SU-DHL-6 (cell line): ENCODE measurements around the gene LDHA.

ENCODE experiments used
- H2AFZ ChIP-seq: fragments of 200-600 bp; sonication (generic); 2 replicates; pipeline ENCODE4 v1.6.1; 2014; ENCODE audit warnings: low read depth, mild to moderate bottlenecking, moderate library complexity, mixed read lengths, antibody characterized with exemption, low read length; ENCODE audit not compliant: severe bottlenecking
- H3F3A ChIP-seq: fragments of 200-600 bp; shearing (Covaris generic); 2 replicates; pipeline ENCODE4 v1.6.0; 2016; ENCODE audit warnings: antibody characterized with exemption, mild to moderate bottlenecking; ENCODE audit not compliant: insufficient read depth
- H3K27ac ChIP-seq: fragments of 200-600 bp; sonication (generic); 2 replicates; pipeline ENCODE4 v1.5.1; 2016; ENCODE audit warnings: low read depth, mild to moderate bottlenecking, low read length, moderate library complexity, mixed read lengths
- H3K27me3 ChIP-seq: fragments of 200-600 bp; sonication (generic), shearing (Covaris generic); 2 replicates; pipeline ENCODE4 v1.6.0; 2014; ENCODE audit warnings: mild to moderate bottlenecking, low read length
- H3K36me3 ChIP-seq: fragments of 200-600 bp; sonication (generic); 2 replicates; pipeline ENCODE4 v1.6.1; 2014; ENCODE audit warnings: mild to moderate bottlenecking, low read length, mixed read lengths
- H3K4me2 ChIP-seq: fragments of 300-600, 200-600 bp; shearing (Covaris generic), sonication (generic); 2 replicates; pipeline ENCODE4 v1.6.0; 2014; ENCODE audit warnings: low read length, low read depth, mild to moderate bottlenecking; ENCODE audit not compliant: poor library complexity, severe bottlenecking
- H3K4me3 ChIP-seq: fragments of 200-600 bp; sonication (generic); 2 replicates; pipeline ENCODE4 v1.5.1; 2014; ENCODE audit warnings: antibody characterized with exemption, low read length, mild to moderate bottlenecking, mixed read lengths; ENCODE audit not compliant: insufficient read depth, poor library complexity, severe bottlenecking
- H3K79me2 ChIP-seq: fragments of 200-600 bp; sonication (generic); 2 replicates; pipeline ENCODE4 v1.6.1; 2014; ENCODE audit warnings: mild to moderate bottlenecking, low read length, moderate library complexity; ENCODE audit not compliant: insufficient read depth
- H3K9ac ChIP-seq: fragments of 200-600 bp; sonication (generic); 2 replicates; pipeline ENCODE4 v1.7.0; 2014; ENCODE audit warnings: mild to moderate bottlenecking, low read length
- H3K9me2 ChIP-seq: fragments of 200-600 bp; sonication (generic); replicated peaks from 2 replicates; pipeline ENCODE4 v1.6.1; 2014; ENCODE audit warnings: low read length; ENCODE audit not compliant: insufficient read depth
- H3K9me3 ChIP-seq: fragments of 200-600 bp; sonication (generic); 2 replicates; pipeline ENCODE4 v1.6.1; 2014; ENCODE audit warnings: low read length, mixed read lengths; ENCODE audit not compliant: insufficient read depth
- H4K20me1 ChIP-seq: fragments of 200-600 bp; sonication (generic); 2 replicates; pipeline ENCODE4 v1.6.1; 2014; ENCODE audit warnings: low read depth, mild to moderate bottlenecking, antibody characterized with exemption, low read length, moderate library complexity, mixed read lengths
- EZH2phosphoT487 ChIP-seq: fragments of 200-600 bp; sonication (generic), shearing (Covaris generic); conservative IDR thresholded peaks from 2 replicates; pipeline ENCODE4 v1.6.1; 2018; ENCODE audit warnings: mild to moderate bottlenecking, antibody characterized with exemption, low read length, moderate library complexity, mixed read lengths
- TF ChIP-seq, protein P1 (sequence below): fragments of 200-600 bp; sonication (generic); IDR thresholded peaks from one replicate; pipeline ENCODE4 v1.5.1; 2017; ENCODE audit warnings: antibody characterized with exemption, mild to moderate bottlenecking, low read length, moderate library complexity; ENCODE audit not compliant: insufficient read depth, poor library complexity, severe bottlenecking

LDHA gene

DNA sequence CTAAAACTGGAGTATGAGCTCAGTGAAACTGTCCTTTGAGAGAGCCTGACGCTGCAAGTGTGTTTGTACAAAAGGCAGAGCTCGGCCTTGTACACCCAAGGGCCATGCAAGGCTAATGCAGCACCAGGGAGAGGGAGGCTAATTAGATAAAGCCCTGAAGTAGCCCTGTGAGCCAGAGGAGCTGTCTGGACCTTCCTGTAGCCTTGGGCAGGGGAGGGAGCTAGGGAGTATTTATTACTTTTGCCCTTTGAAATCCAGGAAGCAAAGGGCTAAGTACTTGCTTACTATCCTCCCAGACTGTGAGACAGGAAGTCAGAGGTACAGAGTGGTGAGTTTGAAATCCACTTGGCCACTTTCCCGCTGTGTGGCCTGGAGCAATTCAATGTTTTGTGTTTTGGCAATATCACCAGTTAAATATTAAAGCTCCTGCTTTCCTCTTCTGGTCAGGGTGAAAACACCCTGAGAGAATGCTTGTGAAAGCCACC, 10.2 kb upstream of the LDHA start:
- Histone ChIP-seq H3K27ac (no peak overlapping the region), H3K4me3 (no peak overlapping the region), H3K27me3 (no peaks in the 10 kb centered on the region), H3K4me2 (no peak overlapping the region), H3F3A (no peaks in the 10 kb centered on the region), H3K9me2 (no peaks in the 10 kb centered on the region), H4K20me1 (no peaks in the 10 kb centered on the region), H3K36me3 (no peaks in the 10 kb centered on the region), H3K79me2 (no peaks in the 10 kb centered on the region), H3K9me3 (no peaks in the 10 kb centered on the region), H3K9ac (no peak overlapping the region), H2AFZ (no peak overlapping the region)
- TF ChIP-seq EZH2phosphoT487: no peak
- TF ChIP-seq, protein P1, sequence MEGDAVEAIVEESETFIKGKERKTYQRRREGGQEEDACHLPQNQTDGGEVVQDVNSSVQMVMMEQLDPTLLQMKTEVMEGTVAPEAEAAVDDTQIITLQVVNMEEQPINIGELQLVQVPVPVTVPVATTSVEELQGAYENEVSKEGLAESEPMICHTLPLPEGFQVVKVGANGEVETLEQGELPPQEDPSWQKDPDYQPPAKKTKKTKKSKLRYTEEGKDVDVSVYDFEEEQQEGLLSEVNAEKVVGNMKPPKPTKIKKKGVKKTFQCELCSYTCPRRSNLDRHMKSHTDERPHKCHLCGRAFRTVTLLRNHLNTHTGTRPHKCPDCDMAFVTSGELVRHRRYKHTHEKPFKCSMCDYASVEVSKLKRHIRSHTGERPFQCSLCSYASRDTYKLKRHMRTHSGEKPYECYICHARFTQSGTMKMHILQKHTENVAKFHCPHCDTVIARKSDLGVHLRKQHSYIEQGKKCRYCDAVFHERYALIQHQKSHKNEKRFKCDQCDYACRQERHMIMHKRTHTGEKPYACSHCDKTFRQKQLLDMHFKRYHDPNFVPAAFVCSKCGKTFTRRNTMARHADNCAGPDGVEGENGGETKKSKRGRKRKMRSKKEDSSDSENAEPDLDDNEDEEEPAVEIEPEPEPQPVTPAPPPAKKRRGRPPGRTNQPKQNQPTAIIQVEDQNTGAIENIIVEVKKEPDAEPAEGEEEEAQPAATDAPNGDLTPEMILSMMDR: no peak

DNA sequence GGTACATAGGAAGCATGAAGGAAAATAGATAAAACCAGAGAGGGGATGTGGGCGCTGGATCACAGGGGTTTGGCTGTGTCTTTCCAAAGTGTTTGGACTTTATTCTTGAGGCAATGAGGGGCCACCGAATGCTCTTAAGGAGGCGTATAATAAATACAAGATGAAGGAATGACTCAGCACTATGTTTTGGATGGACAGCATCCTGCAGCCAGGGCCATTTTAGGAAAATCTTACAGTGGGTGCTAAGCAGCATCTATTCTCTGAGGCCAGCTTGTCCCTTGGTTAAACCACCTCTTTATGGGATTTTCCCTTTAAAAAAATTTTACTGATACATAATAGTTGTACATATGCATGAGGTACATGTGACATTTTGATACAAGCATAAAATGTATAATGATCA, 4.3 kb upstream of the LDHA start:
- Histone ChIP-seq H3K9me3 (no peaks in the 10 kb centered on the region), H3K79me2 (peaks cover 7% of the 10 kb centered on the region), H3K27ac (no peak overlapping the region), H3F3A (peaks cover 6% of the 10 kb centered on the region; the same call in 1 of the 2 replicates), H3K9me2 (no peaks in the 10 kb centered on the region), H3K9ac (no peak overlapping the region), H4K20me1 (no peaks in the 10 kb centered on the region), H2AFZ (no peak overlapping the region), H3K27me3 (no peaks in the 10 kb centered on the region), H3K4me3 (no peak overlapping the region), H3K36me3 (peaks cover under 1% of the 10 kb centered on the region; the same call in 1 of the 2 replicates), H3K4me2 (no peak overlapping the region)
- TF ChIP-seq EZH2phosphoT487: no peak
- TF ChIP-seq, protein P1: no peak

DNA sequence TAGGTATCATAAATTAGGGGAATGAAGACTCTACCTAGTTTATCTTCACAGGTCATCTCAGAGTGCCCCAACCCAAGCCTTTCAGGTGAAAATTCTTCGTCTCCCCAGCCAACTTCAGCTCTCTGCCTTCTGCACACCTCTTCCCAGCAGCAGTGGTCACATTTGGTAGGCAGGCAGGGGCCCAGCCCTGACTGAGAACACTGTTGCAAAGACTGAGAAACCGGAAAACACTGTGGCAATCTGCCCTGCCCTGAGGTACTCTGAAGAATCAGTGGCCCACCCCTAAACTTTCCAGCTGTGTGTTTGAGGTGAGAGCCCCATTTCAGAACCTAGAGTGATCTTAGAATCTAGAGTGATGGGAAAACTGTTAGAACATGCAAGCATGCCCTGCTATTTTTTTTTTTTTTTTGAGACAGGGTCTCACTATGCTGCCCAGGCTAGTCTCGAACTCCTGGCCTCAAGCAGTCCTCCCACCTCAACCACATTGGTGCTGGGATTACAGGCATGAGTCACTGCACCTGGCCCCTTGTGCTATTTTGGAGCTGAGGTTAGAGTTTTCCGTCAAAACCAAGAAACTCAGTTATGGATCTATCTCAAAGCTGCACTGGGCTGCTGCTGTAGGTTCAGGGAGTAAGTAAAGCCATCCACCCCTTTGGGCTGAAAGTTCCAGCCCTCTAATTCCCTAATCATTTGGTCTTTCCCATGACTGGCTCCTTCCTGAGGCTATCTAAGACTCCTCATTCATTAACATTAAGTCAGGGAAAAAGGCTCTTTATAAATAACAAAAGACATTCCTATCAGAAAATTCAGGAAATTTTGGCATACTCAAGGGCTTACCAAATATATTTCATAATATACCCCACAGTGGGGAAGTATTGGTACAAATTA, 1.7 kb upstream of the LDHA start:
- Histone ChIP-seq H3K9ac (no peak overlapping the region), H3K79me2 (peaks cover 31% of the 10 kb centered on the region), H3K27me3 (no peaks in the 10 kb centered on the region), H3F3A (peaks cover 27% of the 10 kb centered on the region), H4K20me1 (peaks cover 14% of the 10 kb centered on the region), H3K4me3 (no peak overlapping the region), H3K4me2 (no peak overlapping the region), H2AFZ (no peak overlapping the region), H3K9me2 (no peaks in the 10 kb centered on the region), H3K9me3 (no peaks in the 10 kb centered on the region), H3K27ac (no peak overlapping the region), H3K36me3 (peaks cover 20% of the 10 kb centered on the region)
- TF ChIP-seq, protein P1: no peak
- TF ChIP-seq EZH2phosphoT487: no peak
